H9 (cell line): Measurements from ENCODE around the gene TCF7L2. TPM values are rescaled to one million over a fixed set of nuclear protein-coding genes. Genes with fewer than 3 reads are reported as not detected.

Experiments used
- DNase-seq: peaks from one replicate; pipeline ENCODE4 v3.0.0-alpha.2; 2017
- H2AFZ ChIP-seq: one replicate; pipeline ENCODE4 v1.6.1; 2013; ENCODE audit warnings: mild to moderate bottlenecking, low read length, control low read depth, moderate library complexity
- H2AK5ac ChIP-seq: 2 replicates; pipeline ENCODE4 v1.6.1; 2013; ENCODE audit warnings: low read length, control low read depth, mixed read lengths; ENCODE audit not compliant: insufficient read length
- H2BK120ac ChIP-seq: one replicate; pipeline ENCODE4 v1.6.1; 2013; ENCODE audit warnings: low read depth, mild to moderate bottlenecking, low read length, control low read depth, inconsistent platforms; ENCODE audit not compliant: poor library complexity, severe bottlenecking
- H2BK12ac ChIP-seq: 2 replicates; pipeline ENCODE4 v1.6.1; 2013; ENCODE audit warnings: low read length, control low read depth, mixed read lengths, low read depth; ENCODE audit not compliant: insufficient read length
- H2BK15ac ChIP-seq: 2 replicates; pipeline ENCODE4 v1.6.1; 2013; ENCODE audit warnings: low read depth, low read length, control low read depth
- H2BK20ac ChIP-seq: one replicate; pipeline ENCODE4 v1.6.1; 2013; ENCODE audit warnings: low read depth, mild to moderate bottlenecking, low read length, control low read depth, inconsistent platforms; ENCODE audit not compliant: poor library complexity, severe bottlenecking
- H2BK5ac ChIP-seq: 2 replicates; pipeline ENCODE4 v1.6.1; 2013; ENCODE audit warnings: low read length, control low read depth, mixed read lengths; ENCODE audit not compliant: insufficient read length
- H3K14ac ChIP-seq: 2 replicates; pipeline ENCODE4 v1.6.1; 2013; ENCODE audit warnings: low read length, control low read depth; ENCODE audit not compliant: insufficient read depth
- H3K18ac ChIP-seq: 2 replicates; pipeline ENCODE4 v1.6.1; 2013; ENCODE audit warnings: low read depth, mild to moderate bottlenecking, mixed read lengths, low read length, control low read depth; ENCODE audit not compliant: insufficient read length
- H3K23ac ChIP-seq: 2 replicates; pipeline ENCODE4 v1.6.1; 2013; ENCODE audit warnings: low read length, control low read depth, mixed read lengths, low read depth; ENCODE audit not compliant: insufficient read length
- H3K23me2 ChIP-seq: 2 replicates; pipeline ENCODE4 v1.6.1; 2013; ENCODE audit warnings: low read depth, mild to moderate bottlenecking, mixed read lengths, low read length, control low read depth; ENCODE audit not compliant: insufficient read length, poor library complexity, severe bottlenecking
- H3K27ac ChIP-seq: 2 replicates; pipeline ENCODE4 v1.5.1; 2013; ENCODE audit warnings: low read length, control low read depth, mixed read lengths, low read depth; ENCODE audit not compliant: insufficient read length
- H3K27me3 ChIP-seq: 2 replicates; pipeline ENCODE4 v1.6.1; 2013; ENCODE audit warnings: low read length, control low read depth, inconsistent platforms; ENCODE audit not compliant: insufficient read depth
- H3K4ac ChIP-seq: 2 replicates; pipeline ENCODE4 v1.6.1; 2013; ENCODE audit warnings: low read depth, mild to moderate bottlenecking, control low read depth, inconsistent platforms, low read length, moderate library complexity
- H3K4me1 ChIP-seq: 2 replicates; pipeline ENCODE4 v1.6.1; 2013; ENCODE audit warnings: low read length, control low read depth, inconsistent platforms; ENCODE audit not compliant: insufficient read depth
- H3K4me2 ChIP-seq: 2 replicates; pipeline ENCODE4 v1.6.1; 2013; ENCODE audit warnings: low read length, control low read depth, mixed read lengths; ENCODE audit not compliant: insufficient read length, insufficient read depth
- H3K56ac ChIP-seq: 2 replicates; pipeline ENCODE4 v1.6.1; 2013; ENCODE audit warnings: low read depth, mild to moderate bottlenecking, mixed read lengths, low read length, control low read depth; ENCODE audit not compliant: insufficient read length
- H3K79me1 ChIP-seq: 2 replicates; pipeline ENCODE4 v1.6.1; 2013; ENCODE audit warnings: low read depth, mild to moderate bottlenecking, moderate library complexity, low read length, control low read depth, inconsistent platforms; ENCODE audit not compliant: insufficient read depth, poor library complexity, severe bottlenecking
- H3K79me2 ChIP-seq: 2 replicates; pipeline ENCODE4 v1.6.1; 2013; ENCODE audit warnings: low read length, control low read depth, inconsistent platforms; ENCODE audit not compliant: insufficient read depth
- H3K9ac ChIP-seq: 2 replicates; pipeline ENCODE4 v1.6.1; 2013; ENCODE audit warnings: low read length, control low read depth, mixed read lengths; ENCODE audit not compliant: insufficient read length; ENCODE audit errors: extremely low read depth
- H3K9me3 ChIP-seq: one replicate; pipeline ENCODE4 v1.6.1; 2013; ENCODE audit warnings: low read depth, low read length, inconsistent platforms; ENCODE audit not compliant: control insufficient read depth
- H3T11ph ChIP-seq: one replicate; pipeline ENCODE4 v1.6.1; 2013; ENCODE audit warnings: mild to moderate bottlenecking, low read length, control low read depth, inconsistent platforms
- H4K20me1 ChIP-seq: one replicate; pipeline ENCODE4 v1.6.1; 2013; ENCODE audit not compliant: control insufficient read depth, insufficient read length, insufficient read depth
- H4K5ac ChIP-seq: 2 replicates; pipeline ENCODE4 v1.6.1; 2013; ENCODE audit warnings: low read depth, mild to moderate bottlenecking, mixed read lengths, low read length, control low read depth; ENCODE audit not compliant: insufficient read length
- H4K8ac ChIP-seq: replicated peaks from 2 replicates; pipeline ENCODE4 v1.6.1; 2013; ENCODE audit warnings: low read length, control low read depth, mixed read lengths, low read depth; ENCODE audit not compliant: insufficient read length
- H4K91ac ChIP-seq: 2 replicates; pipeline ENCODE4 v1.6.1; 2013; ENCODE audit warnings: low read depth, mild to moderate bottlenecking, moderate library complexity, mixed read lengths, low read length, control low read depth; ENCODE audit not compliant: insufficient read length
- H3K27ac Mint-ChIP-seq, 3 experiments: 2 replicates in 2 of 3; 3 replicates in 1 of 3; pipeline ENCODE4 v1.8.0; 2020 to 2021; ENCODE audit warnings: mixed read lengths in 3 of 3, mild to moderate bottlenecking in 1 of 3, moderate library complexity in 1 of 3
- H3K27me3 Mint-ChIP-seq: 2 replicates; pipeline ENCODE4 v1.8.0; 2021; ENCODE audit warnings: low read depth, mild to moderate bottlenecking, moderate library complexity, mixed read lengths
- H3K36me3 Mint-ChIP-seq, 3 experiments: 2 replicates in 2 of 3; 3 replicates in 1 of 3; pipeline ENCODE4 v1.8.0; 2020 to 2021; ENCODE audit warnings: low read depth in 3 of 3, mixed read lengths in 3 of 3; ENCODE audit not compliant: insufficient read depth in 1 of 3
- H3K4me1 Mint-ChIP-seq, 2 experiments: 2 replicates each; pipeline ENCODE4 v1.8.0; 2020; ENCODE audit warnings: mixed read lengths in 2 of 2
- H3K4me3 Mint-ChIP-seq, 2 experiments: 2 replicates in 1 of 2; 3 replicates in 1 of 2; pipeline ENCODE4 v1.8.0; 2020 to 2021; ENCODE audit warnings: mild to moderate bottlenecking in 2 of 2, mixed read lengths in 2 of 2, moderate library complexity in 1 of 2
- H3K9me3 Mint-ChIP-seq, 2 experiments: 2 replicates in 1 of 2; 3 replicates in 1 of 2; pipeline ENCODE4 v1.8.0; 2020; ENCODE audit warnings: mild to moderate bottlenecking in 2 of 2, mixed read lengths in 2 of 2, moderate library complexity in 1 of 2
- WGBS: extraction: QIAGEN DNeasy Blood & Tissue Kit; methylation state at CpG from one replicate; pipeline ENCODE4 v1.1.7; 2013; ENCODE audit warnings: missing lambda C conversion rate, low lambda C conversion rate, mixed read lengths; ENCODE audit not compliant: insufficient read length; ENCODE audit errors: extremely low coverage; 5-methylcytosine and 5-hydroxymethylcytosine counted together
- total RNA-seq: library from RNA; stranded (reverse); gene quantifications from 2 replicates; pipeline ENCODE4 v1.2.1, GENCODE V29; 2021
- TF ChIP-seq, protein P1 (sequence below): fragments of 200-600 bp; sonication (generic); conservative IDR thresholded peaks from 3 replicates; pipeline ENCODE4 v1.8.0; 2021; ENCODE audit warnings: antibody characterized with exemption, mild to moderate bottlenecking

TCF7L2 gene
- total RNA-seq, 1 experiment from 2014 or later: 71.1 TPM

DNA sequence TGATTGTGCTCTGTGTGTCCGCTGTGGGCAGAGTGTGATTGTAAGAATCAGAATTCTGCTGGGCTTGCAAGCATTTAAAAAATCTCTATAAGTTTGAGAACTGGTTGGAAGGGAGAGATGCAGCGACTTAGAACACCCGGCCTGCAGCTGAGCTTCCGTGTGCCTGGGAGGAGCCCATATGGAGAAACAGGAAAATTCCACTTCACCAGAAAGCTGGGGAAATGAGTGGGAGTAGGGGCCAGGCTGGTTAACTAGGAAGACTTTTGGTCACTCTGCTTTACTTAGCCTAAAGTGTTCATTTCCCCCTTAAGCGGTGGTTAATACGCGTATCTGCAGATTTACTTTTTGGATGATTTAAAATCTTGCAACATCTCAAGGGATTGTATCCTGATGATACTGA lies 72.2 kb downstream of the TCF7L2 start:
- H3K14ac ChIP-seq: no peak overlapping the region
- Mint-ChIP-seq H3K27ac (peak overlapping the region in 2 of 3 experiments; percentile 87 to 89; a peak in 4 of 7 replicates), H3K9me3 (no peaks in the 10 kb centered on the region), H3K4me3 (no peak overlapping the region), H3K4me1 (peaks cover 56 to 67% of the 10 kb centered on the region in 2 experiments), H3K36me3 (peaks cover 0 to 30% (median 16%) of the 10 kb centered on the region in 3 experiments; a peak in 5 of 7 replicates), H3K27me3 (no peaks in the 10 kb centered on the region)
- no peak overlapping the region for H3K9ac ChIP-seq
- H2BK15ac ChIP-seq: no peak overlapping the region
- no peak overlapping the region for H2AFZ ChIP-seq
- no CpG with 5 or more reads among the region's 7 CpGs for WGBS
- no peak overlapping the region for H3T11ph ChIP-seq
- H4K5ac ChIP-seq: no peak overlapping the region
- no peaks in the 10 kb centered on the region for H3K23me2 ChIP-seq
- H2AK5ac ChIP-seq: no peak overlapping the region
- H3K27me3 ChIP-seq: no peaks in the 10 kb centered on the region
- no peak overlapping the region for H4K8ac ChIP-seq
- H4K20me1 ChIP-seq: no peaks in the 10 kb centered on the region
- H3K18ac ChIP-seq: no peak overlapping the region
- no peak overlapping the region for H3K23ac ChIP-seq
- TF ChIP-seq, protein P1, sequence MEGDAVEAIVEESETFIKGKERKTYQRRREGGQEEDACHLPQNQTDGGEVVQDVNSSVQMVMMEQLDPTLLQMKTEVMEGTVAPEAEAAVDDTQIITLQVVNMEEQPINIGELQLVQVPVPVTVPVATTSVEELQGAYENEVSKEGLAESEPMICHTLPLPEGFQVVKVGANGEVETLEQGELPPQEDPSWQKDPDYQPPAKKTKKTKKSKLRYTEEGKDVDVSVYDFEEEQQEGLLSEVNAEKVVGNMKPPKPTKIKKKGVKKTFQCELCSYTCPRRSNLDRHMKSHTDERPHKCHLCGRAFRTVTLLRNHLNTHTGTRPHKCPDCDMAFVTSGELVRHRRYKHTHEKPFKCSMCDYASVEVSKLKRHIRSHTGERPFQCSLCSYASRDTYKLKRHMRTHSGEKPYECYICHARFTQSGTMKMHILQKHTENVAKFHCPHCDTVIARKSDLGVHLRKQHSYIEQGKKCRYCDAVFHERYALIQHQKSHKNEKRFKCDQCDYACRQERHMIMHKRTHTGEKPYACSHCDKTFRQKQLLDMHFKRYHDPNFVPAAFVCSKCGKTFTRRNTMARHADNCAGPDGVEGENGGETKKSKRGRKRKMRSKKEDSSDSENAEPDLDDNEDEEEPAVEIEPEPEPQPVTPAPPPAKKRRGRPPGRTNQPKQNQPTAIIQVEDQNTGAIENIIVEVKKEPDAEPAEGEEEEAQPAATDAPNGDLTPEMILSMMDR: no peak
- no peak overlapping the region for H3K27ac ChIP-seq
- no peak overlapping the region for H3K4ac ChIP-seq
- H4K91ac ChIP-seq: no peak overlapping the region
- DNase-seq: no peak
- no peak overlapping the region for H2BK120ac ChIP-seq
- peaks cover 15% of the 10 kb centered on the region for H3K79me1 ChIP-seq
- no peak overlapping the region for H3K56ac ChIP-seq
- no peak overlapping the region for H3K4me2 ChIP-seq
- H3K4me1 ChIP-seq: peaks cover 18% of the 10 kb centered on the region; the same call in 1 of the 2 replicates
- no peak overlapping the region for H2BK20ac ChIP-seq
- H3K79me2 ChIP-seq: peaks cover 57% of the 10 kb centered on the region; the same call in 1 of the 2 replicates
- H2BK5ac ChIP-seq: no peak overlapping the region
- no peak overlapping the region for H2BK12ac ChIP-seq
- no peaks in the 10 kb centered on the region for H3K9me3 ChIP-seq
